GM12891 (cell line): ENCODE data around the gene OTUB1.

Experiments
- PAX5 ChIP-seq: IDR thresholded peaks from 2 replicates; pipeline ENCODE4 v1.6.1; 2011; ENCODE audit warnings: low read length, moderate library complexity, mild to moderate bottlenecking; ENCODE audit not compliant: insufficient read depth, severe bottlenecking
- POLR2A ChIP-seq: IDR thresholded peaks from 2 replicates; pipeline ENCODE4 v1.6.1; 2011; ENCODE audit warnings: low read depth, low read length, control low read depth
- POLR2AphosphoS5 ChIP-seq: IDR thresholded peaks from 2 replicates; pipeline ENCODE4 v1.6.1; 2011; ENCODE audit warnings: low read depth, low read length, control low read depth
- SPI1 ChIP-seq: IDR thresholded peaks from 2 replicates; pipeline ENCODE4 v1.6.1; 2011; ENCODE audit warnings: low read depth, low read length, control low read depth
- TAF1 ChIP-seq: IDR thresholded peaks from 2 replicates; pipeline ENCODE4 v1.6.1; 2011; ENCODE audit warnings: low read depth, low read length, control low read depth

- TF ChIP-seq POLR2A, result no peak
- no peak for TF ChIP-seq TAF1
- TF ChIP-seq POLR2AphosphoS5, result no peak
- TF ChIP-seq SPI1, result no peak
- TF ChIP-seq PAX5, result no peak
Measured at GRCh38 chr11:64035576-64035975, 49.3 kb downstream of the OTUB1 start, which contains the start of gene FLRT1.
